ENCODE measurements around the gene ATP7B.

The ATP7B gene

DNA sequence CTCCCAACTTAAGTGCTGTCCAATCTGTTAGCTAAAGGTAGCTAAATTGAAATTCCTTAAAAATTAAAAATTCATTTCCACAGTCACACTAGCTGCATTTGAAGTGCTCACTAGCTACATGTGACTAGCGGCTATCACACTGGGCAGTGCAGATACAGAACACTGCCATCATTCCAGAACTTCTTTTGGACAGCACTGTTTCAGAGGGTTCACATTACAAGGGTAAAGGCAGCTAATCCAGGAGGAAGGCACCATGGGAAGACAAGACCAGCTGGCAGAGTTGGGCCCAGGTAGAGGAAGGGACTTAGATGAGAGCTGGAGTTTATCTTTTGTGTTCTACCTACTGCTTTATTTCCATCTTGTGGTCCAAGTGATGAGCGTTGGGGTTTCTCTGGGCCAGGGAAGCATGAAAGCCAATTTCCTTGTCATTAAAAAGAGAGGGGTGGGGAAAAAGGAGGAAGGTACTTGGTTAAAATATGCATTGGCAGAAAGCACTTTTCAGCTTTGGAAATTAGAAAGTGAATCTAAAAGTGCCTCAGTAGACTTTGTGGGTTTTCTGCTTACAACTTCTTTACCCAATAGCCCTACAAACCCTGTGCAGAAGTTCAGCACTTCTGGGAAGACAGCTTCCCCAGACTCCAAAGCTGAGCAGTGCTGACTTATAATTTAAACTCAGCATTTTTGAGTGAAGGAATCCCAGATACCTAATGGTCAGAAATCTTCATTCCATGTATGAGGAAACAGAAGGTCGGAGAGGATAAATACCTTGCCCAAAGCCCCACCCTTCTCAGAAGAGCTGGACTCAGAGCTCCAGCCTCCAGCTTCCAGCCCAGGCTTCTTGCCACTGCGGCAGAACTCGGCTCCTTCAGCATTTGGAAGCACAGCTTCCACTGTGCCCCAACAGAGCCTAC, 49.5 kb downstream of the ATP7B start:
- DNase-seq (ENCODE audit: low read depth) = no peak
- TF ChIP-seq, protein P1, sequence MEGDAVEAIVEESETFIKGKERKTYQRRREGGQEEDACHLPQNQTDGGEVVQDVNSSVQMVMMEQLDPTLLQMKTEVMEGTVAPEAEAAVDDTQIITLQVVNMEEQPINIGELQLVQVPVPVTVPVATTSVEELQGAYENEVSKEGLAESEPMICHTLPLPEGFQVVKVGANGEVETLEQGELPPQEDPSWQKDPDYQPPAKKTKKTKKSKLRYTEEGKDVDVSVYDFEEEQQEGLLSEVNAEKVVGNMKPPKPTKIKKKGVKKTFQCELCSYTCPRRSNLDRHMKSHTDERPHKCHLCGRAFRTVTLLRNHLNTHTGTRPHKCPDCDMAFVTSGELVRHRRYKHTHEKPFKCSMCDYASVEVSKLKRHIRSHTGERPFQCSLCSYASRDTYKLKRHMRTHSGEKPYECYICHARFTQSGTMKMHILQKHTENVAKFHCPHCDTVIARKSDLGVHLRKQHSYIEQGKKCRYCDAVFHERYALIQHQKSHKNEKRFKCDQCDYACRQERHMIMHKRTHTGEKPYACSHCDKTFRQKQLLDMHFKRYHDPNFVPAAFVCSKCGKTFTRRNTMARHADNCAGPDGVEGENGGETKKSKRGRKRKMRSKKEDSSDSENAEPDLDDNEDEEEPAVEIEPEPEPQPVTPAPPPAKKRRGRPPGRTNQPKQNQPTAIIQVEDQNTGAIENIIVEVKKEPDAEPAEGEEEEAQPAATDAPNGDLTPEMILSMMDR (conservative IDR thresholded peaks at IDR 0.05; ENCODE audit: control insufficient read depth, insufficient read depth, low read depth, low read length) = no peak
- no peak overlapping the region for H3K4me3 ChIP-seq (ENCODE audit: control insufficient read depth, low read depth, low read length)

- TF ChIP-seq, protein P1 (conservative IDR thresholded peaks at IDR 0.05; ENCODE audit: control insufficient read depth, insufficient read depth, low read depth, low read length) = no peak
- no peak for DNase-seq (ENCODE audit: low read depth)
Observed at GRCh38 chr13:51960766-51961165, 50.5 kb downstream of the ATP7B start.

GRCh38 chr13:51959773-51960172, 51.5 kb downstream of the ATP7B start:
- TF ChIP-seq, protein P1 (conservative IDR thresholded peaks at IDR 0.05; ENCODE audit: control insufficient read depth, insufficient read depth, low read depth, low read length) = no peak
- H3K4me3 ChIP-seq (ENCODE audit: control insufficient read depth, low read depth, low read length) = no peak overlapping the region
- DNase-seq (ENCODE audit: low read depth) = no peak

More at GRCh38 chr13:51960766-51961165, 50.5 kb downstream of the ATP7B start:
- H3K4me3 ChIP-seq (ENCODE audit: control insufficient read depth, low read depth, low read length) = no peak overlapping the region

GRCh38 chr13:51958217-51958547, 53.1 kb downstream of the ATP7B start:
- TF ChIP-seq, protein P1 (conservative IDR thresholded peaks at IDR 0.05; ENCODE audit: control insufficient read depth, insufficient read depth, low read depth, low read length) = no peak
- H3K4me3 ChIP-seq (ENCODE audit: control insufficient read depth, low read depth, low read length) = no peak overlapping the region
- no peak for DNase-seq (ENCODE audit: low read depth)

GRCh38 chr13:51957377-51958216, 53.7 kb downstream of the ATP7B start:
- no peak for DNase-seq (ENCODE audit: low read depth)
- H3K4me3 ChIP-seq (ENCODE audit: control insufficient read depth, low read depth, low read length) = no peak overlapping the region
- TF ChIP-seq, protein P1 (conservative IDR thresholded peaks at IDR 0.05; ENCODE audit: control insufficient read depth, insufficient read depth, low read depth, low read length) = no peak

DNA sequence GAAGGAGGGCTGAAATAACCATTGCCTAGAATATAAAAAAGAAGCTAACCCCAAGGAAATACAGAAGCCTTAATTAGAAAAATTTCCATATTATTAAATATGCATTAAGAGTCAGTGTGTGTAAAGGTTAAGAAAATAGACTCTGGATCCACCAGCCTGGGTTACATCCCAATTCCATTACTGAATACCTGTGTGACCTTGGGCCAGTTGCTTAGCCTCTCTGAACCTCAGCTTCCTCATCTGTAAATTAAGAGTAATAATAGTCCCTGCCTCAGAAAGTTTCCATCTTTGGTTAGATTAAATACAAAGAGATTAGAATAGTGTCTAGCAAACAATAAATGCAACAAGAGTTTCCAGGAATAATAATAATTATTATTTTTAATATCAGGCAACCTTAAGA, 54.5 kb downstream of the ATP7B start:
- TF ChIP-seq, protein P1 (conservative IDR thresholded peaks at IDR 0.05; ENCODE audit: control insufficient read depth, insufficient read depth, low read depth, low read length) = no peak
- DNase-seq (ENCODE audit: low read depth) = no peak
- no peak overlapping the region for H3K4me3 ChIP-seq (ENCODE audit: control insufficient read depth, low read depth, low read length)
